ENCODE results near the gene UBE2F. TPM values are rescaled to one million over a fixed set of nuclear protein-coding genes. Genes with fewer than 3 reads are reported as not detected.

UBE2F gene
- total RNA-seq, 1 donor from 2014 or later = 62.3 TPM

DNA sequence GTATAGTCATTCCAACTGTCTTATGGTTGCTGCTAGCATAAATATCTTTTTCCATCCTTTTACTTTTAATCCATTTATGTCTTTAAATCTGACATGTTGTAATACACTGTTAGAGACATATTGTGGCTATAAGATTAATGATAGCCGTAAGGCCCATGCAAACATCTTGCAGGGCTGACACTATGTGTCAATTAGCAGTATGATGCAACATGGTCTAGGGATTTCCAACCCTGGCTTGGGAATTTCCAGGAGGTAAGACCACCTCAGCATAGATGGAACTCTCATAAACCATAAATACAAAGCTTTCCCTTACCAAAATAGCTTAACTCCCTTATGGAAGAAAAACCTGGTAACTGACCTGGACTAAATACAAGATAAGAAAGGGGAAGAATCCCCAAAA lies 110.5 kb downstream of the UBE2F start:
- Histone ChIP-seq H3K4me3 (ENCODE audit: low read depth, low read length) (no peak overlapping the region), H3K36me3 (ENCODE audit: control insufficient read depth, insufficient read depth, low read length) (peaks cover 2% of the 10 kb centered on the region), H3K27me3 (ENCODE audit: control insufficient read depth, insufficient read depth, low read length) (no peaks in the 10 kb centered on the region)
- TF ChIP-seq CTCF (IDR thresholded peaks at IDR 0.05; ENCODE audit: insufficient read depth, low read length, poor library complexity, severe bottlenecking) = no peak
- DNase-seq (ENCODE audit: low read depth) = no peak

- Histone ChIP-seq H3K36me3 (ENCODE audit: control insufficient read depth, insufficient read depth, low read length) (peaks cover 4% of the 10 kb centered on the region), H3K4me3 (ENCODE audit: low read depth, low read length) (no peak overlapping the region), H3K27me3 (ENCODE audit: control insufficient read depth, insufficient read depth, low read length) (no peaks in the 10 kb centered on the region)
- DNase-seq (ENCODE audit: low read depth) = no peak
- TF ChIP-seq CTCF (IDR thresholded peaks at IDR 0.05; ENCODE audit: insufficient read depth, low read length, poor library complexity, severe bottlenecking) = no peak
Observed at GRCh38 chr2:238079874-238080327, 113.1 kb downstream of the UBE2F start.

GRCh38 chr2:238080518-238080917 lies 113.7 kb downstream of the UBE2F start:
- no peaks in the 10 kb centered on the region for H3K27me3 ChIP-seq (ENCODE audit: control insufficient read depth, insufficient read depth, low read length)

GRCh38 chr2:238081150-238081549 lies 114.3 kb downstream of the UBE2F start:
- no peaks in the 10 kb centered on the region for H3K27me3 ChIP-seq (ENCODE audit: control insufficient read depth, insufficient read depth, low read length)
- DNase-seq (ENCODE audit: low read depth) = no peak
- peaks cover 4% of the 10 kb centered on the region for H3K36me3 ChIP-seq (ENCODE audit: control insufficient read depth, insufficient read depth, low read length)
- no peak for TF ChIP-seq CTCF (IDR thresholded peaks at IDR 0.05; ENCODE audit: insufficient read depth, low read length, poor library complexity, severe bottlenecking)
- no peak overlapping the region for H3K4me3 ChIP-seq (ENCODE audit: low read depth, low read length)

More at GRCh38 chr2:238080518-238080917, 113.7 kb downstream of the UBE2F start:
- Histone ChIP-seq H3K36me3 (ENCODE audit: control insufficient read depth, insufficient read depth, low read length) (peaks cover 4% of the 10 kb centered on the region), H3K4me3 (ENCODE audit: low read depth, low read length) (no peak overlapping the region)
- no peak for TF ChIP-seq CTCF (IDR thresholded peaks at IDR 0.05; ENCODE audit: insufficient read depth, low read length, poor library complexity, severe bottlenecking)
- DNase-seq (ENCODE audit: low read depth) = no peak

- Histone ChIP-seq H3K27me3 (ENCODE audit: control insufficient read depth, insufficient read depth, low read length) (no peaks in the 10 kb centered on the region), H3K4me3 (ENCODE audit: low read depth, low read length) (no peak overlapping the region), H3K36me3 (ENCODE audit: control insufficient read depth, insufficient read depth, low read length) (peaks cover 4% of the 10 kb centered on the region)
Observed at GRCh38 chr2:238081561-238081960, 114.7 kb downstream of the UBE2F start.

More at GRCh38 chr2:238081561-238081960, 114.7 kb downstream of the UBE2F start:
- TF ChIP-seq CTCF (IDR thresholded peaks at IDR 0.05; ENCODE audit: insufficient read depth, low read length, poor library complexity, severe bottlenecking) = no peak
- no peak for DNase-seq (ENCODE audit: low read depth)
